HepG2 (cell line): ENCODE measurements around the gene DPYSL3. TPM values are rescaled to one million over a fixed set of nuclear protein-coding genes. Genes with fewer than 3 reads are reported as not detected.

Experiments
- ATAC-seq: fragments of 200-7000 bp; cut with Tn5 transposase; 3 replicates; pipeline ENCODE4 v1.9.1; 2020; ENCODE audit warnings: mild to moderate bottlenecking, moderate library complexity
- BruUV-seq: library from RNA; stranded (reverse); fragments of 400-500 nt; replicated peaks from 2 replicates; lab custom pipeline; 2021; lab: Mats Ljungman, UMichigan
- CTCF ChIA-PET: fragments of 300-600 bp; formaldehyde crosslinking; extraction: SDS; loops from one replicate; lab custom pipeline; 2021; ENCODE audit warnings: low total read pairs, inconsistent platforms, low intra/inter-chr PET ratio; lab: Yijun Ruan, JAX
- POLR2A ChIA-PET: fragments of 350-600 bp; sonication (Branson Sonifier 250); formaldehyde crosslinking; loops from one replicate; lab custom pipeline; 2020; ENCODE audit warnings: antibody characterized with exemption, inconsistent platforms; lab: Yijun Ruan, JAX
- DNase-seq: peaks from one replicate; pipeline ENCODE4 v3.0.0-alpha.2; 2015; ENCODE audit warnings: low spot score
- FAIRE-seq: peaks from 3 replicates; lab custom pipeline; 2011; peaks lifted over from hg19 to GRCh38; lab: Jason Lieb, UNC
- H2AFZ ChIP-seq: one replicate; pipeline ENCODE4 v1.6.1; 2011; ENCODE audit warnings: low read length, inconsistent platforms
- H3K27ac ChIP-seq: fragments of 300-600 bp; 3 replicates; pipeline ENCODE4 v1.8.0; 2011; ENCODE audit warnings: mixed run types, mild to moderate bottlenecking, mixed read lengths, low read length, inconsistent platforms; ENCODE audit not compliant: insufficient read depth; ENCODE audit errors: extremely low read length
- H3K27me3 ChIP-seq, 2 experiments: fragments of 200-600 bp in 1 of 2; 2 replicates in 1 of 2; 3 replicates in 1 of 2; pipeline versions ENCODE4 v1.6.0 to v1.8.0; 2011; ENCODE audit warnings: low read length in 2 of 2, mild to moderate bottlenecking in 2 of 2, moderate library complexity in 2 of 2, inconsistent platforms in 1 of 2; ENCODE audit not compliant: insufficient read depth in 2 of 2, control insufficient read depth in 1 of 2
- H3K36me3 ChIP-seq, 2 experiments: fragments of 200-600 bp in 1 of 2; replicated peaks in 1 of 2; 2 replicates in 1 of 2; 3 replicates in 1 of 2; pipeline versions ENCODE4 v1.5.1 to v1.8.0; 2011; ENCODE audit warnings: low read length in 2 of 2, inconsistent platforms in 1 of 2; ENCODE audit not compliant: insufficient read depth in 2 of 2, control insufficient read depth in 1 of 2
- H3K4me1 ChIP-seq: 2 replicates; pipeline ENCODE4 v1.5.1; 2012; ENCODE audit warnings: low read length, inconsistent platforms; ENCODE audit not compliant: insufficient read depth
- H3K4me2 ChIP-seq: 2 replicates; pipeline ENCODE4 v1.6.0; 2011; ENCODE audit warnings: low read depth, low read length, inconsistent platforms
- H3K4me3 ChIP-seq, 3 experiments: fragments of 200-600 bp in 1 of 3; sonication (generic), shearing (Covaris generic) in 1 of 3; replicated peaks in 1 of 3; 2 replicates each; pipeline ENCODE4 v1.5.1; 2011 to 2016; ENCODE audit warnings: low read length in 3 of 3, inconsistent platforms in 2 of 3, low read depth in 2 of 3, mild to moderate bottlenecking in 2 of 3, control low read depth in 1 of 3, mixed read lengths in 1 of 3; ENCODE audit not compliant: insufficient read depth in 1 of 3
- H3K79me2 ChIP-seq: one replicate; pipeline ENCODE4 v1.6.1; 2011; ENCODE audit warnings: low read length, inconsistent platforms; ENCODE audit not compliant: insufficient read depth
- H3K9ac ChIP-seq: 2 replicates; pipeline ENCODE4 v1.6.0; 2011; ENCODE audit warnings: mild to moderate bottlenecking, low read depth, low read length, inconsistent platforms; ENCODE audit not compliant: insufficient read depth
- H3K9me3 ChIP-seq: 2 replicates; pipeline ENCODE4 v1.5.1; 2012; ENCODE audit warnings: mild to moderate bottlenecking, low read length
- H4K20me1 ChIP-seq: 2 replicates; pipeline ENCODE4 v1.6.0; 2011; ENCODE audit warnings: inconsistent platforms, mild to moderate bottlenecking, low read length, moderate library complexity; ENCODE audit not compliant: insufficient read depth
- CEBPG ChIP-seq: IDR thresholded peaks from 2 replicates; pipeline ENCODE4 v1.6.1; 2016
- E2F1 ChIP-seq: sonication (generic); formaldehyde crosslinking; IDR thresholded peaks from 2 replicates; pipeline ENCODE4 v1.5.0; 2020; ENCODE audit warnings: missing genetic modification reagents
- GTF3A ChIP-seq: sonication (generic); formaldehyde crosslinking; conservative IDR thresholded peaks from 2 replicates; pipeline ENCODE4 v1.4.0; 2020; ENCODE audit warnings: mild to moderate bottlenecking, missing genetic modification reagents
- KDM5B ChIP-seq: sonication (generic); formaldehyde crosslinking; IDR thresholded peaks from 2 replicates; pipeline ENCODE4 v1.4.0; 2020; ENCODE audit warnings: missing genetic modification reagents, mild to moderate bottlenecking, borderline replicate concordance
- KLF16 ChIP-seq, 2 experiments: sonication (generic) in 1 of 2; formaldehyde crosslinking in 1 of 2; IDR thresholded peaks; 2 replicates each; pipeline versions ENCODE4 v1.6.1 to v1.8.0; 2016 to 2023; ENCODE audit warnings: missing genetic modification reagents in 2 of 2, missing compliant biosample characterization in 1 of 2
- MBNL3 ChIP-seq: fragments of 250-450 bp; sonication (Bioruptor Pico); conservative IDR thresholded peaks from 2 replicates; pipeline ENCODE4 v1.8.0; 2022; ENCODE audit warnings: mild to moderate bottlenecking, inconsistent platforms
- NONO ChIP-seq, 2 experiments: fragments of 450-650 bp in 1 of 2; sonication (generic) in 1 of 2; formaldehyde crosslinking in 1 of 2; IDR thresholded peaks in 1 of 2; conservative IDR thresholded peaks in 1 of 2; 2 replicates each; pipeline versions ENCODE4 v1.6.1 to v1.8.0; 2017 to 2022; ENCODE audit warnings: mild to moderate bottlenecking in 1 of 2, missing genetic modification reagents in 1 of 2, moderate library complexity in 1 of 2
- NR3C1 ChIP-seq: sonication (generic); formaldehyde crosslinking; IDR thresholded peaks from 2 replicates; pipeline ENCODE4 v1.4.0; 2020; ENCODE audit warnings: missing genetic modification reagents
- PHF21A ChIP-seq: sonication (generic); formaldehyde crosslinking; IDR thresholded peaks from 2 replicates; pipeline ENCODE4 v1.5.0; 2020; ENCODE audit warnings: mild to moderate bottlenecking, missing genetic modification reagents
- PHF5A ChIP-seq: IDR thresholded peaks from one replicate; pipeline ENCODE4 v1.6.1; 2018; ENCODE audit warnings: low read depth, missing genetic modification reagents; ENCODE audit not compliant: unreplicated experiment
- SMARCC2 ChIP-seq: fragments of 450-650 bp; IDR thresholded peaks from 2 replicates; pipeline ENCODE4 v1.6.1; 2017; ENCODE audit warnings: antibody characterized with exemption, mild to moderate bottlenecking
- SMC3 ChIP-seq: IDR thresholded peaks from 2 replicates; pipeline ENCODE4 v1.6.1; 2011; ENCODE audit warnings: low read length, improper control_type of control experiment
- STAT6 ChIP-seq: sonication (generic); formaldehyde crosslinking; IDR thresholded peaks from 2 replicates; pipeline ENCODE4 v1.4.0; 2020; ENCODE audit warnings: missing genetic modification reagents, mild to moderate bottlenecking, borderline replicate concordance
- TGIF2 ChIP-seq: IDR thresholded peaks from 2 replicates; pipeline ENCODE4 v1.6.1; 2016; ENCODE audit warnings: control low read depth, missing compliant biosample characterization
- USF2 ChIP-seq, 2 experiments: sonication (generic) in 1 of 2; formaldehyde crosslinking in 1 of 2; IDR thresholded peaks; 2 replicates each; pipeline versions ENCODE4 v1.5.1 to v1.6.1; 2011 to 2020; ENCODE audit warnings: borderline replicate concordance in 1 of 2, low read depth in 1 of 2, low read length in 1 of 2, mild to moderate bottlenecking in 1 of 2, missing genetic modification reagents in 1 of 2, moderate library complexity in 1 of 2
- ZNF207 ChIP-seq: fragments of 450-650 bp; IDR thresholded peaks from 2 replicates; pipeline ENCODE4 v1.6.1; 2016; ENCODE audit warnings: antibody characterized with exemption, borderline replicate concordance
- ZNF446 ChIP-seq: sonication (generic); formaldehyde crosslinking; IDR thresholded peaks from 2 replicates; pipeline ENCODE4 v1.5.0; 2020; ENCODE audit warnings: mild to moderate bottlenecking, missing genetic modification reagents
- ZNF660 ChIP-seq: sonication (generic); formaldehyde crosslinking; IDR thresholded peaks from 2 replicates; pipeline ENCODE4 v1.5.1; 2020; ENCODE audit warnings: mild to moderate bottlenecking, low read depth, missing genetic modification reagents, borderline replicate concordance
- ZSCAN29 ChIP-seq: sonication (generic); formaldehyde crosslinking; conservative IDR thresholded peaks from 2 replicates; pipeline ENCODE4 v1.4.0; 2020; ENCODE audit warnings: mild to moderate bottlenecking, missing genetic modification reagents
- WGBS: methylation state at CpG from one replicate; pipeline ENCODE4 v1.1.6; 2017; ENCODE audit warnings: low lambda C conversion rate; 5-methylcytosine and 5-hydroxymethylcytosine counted together
- in situ Hi-C: cut with HindIII; loops from 2 replicates; pipeline ENCODE4 v1.10.0; 2017; ENCODE audit warnings: low pct_unique_long_range_greater_than_20kb; ENCODE audit not compliant: extremely low pct_ligation_motif_present
- intact Hi-C: fragments of 100-400 bp; cut with micrococcal nuclease; formaldehyde crosslinking; loops from one replicate; pipeline ENCODE4 v1.10.0; 2022; ENCODE audit not compliant: unreplicated experiment
- polyA plus RNA-seq, 8 experiments: library from polyadenylated mRNA; depleted of rRNA in 3 of 8; stranded (reverse) in 7 of 8; unstranded in 1 of 8; fragments of >200 nt; fragmentation: Illumina TruSeq in 4 of 8; extraction: Trizol in 4 of 8; gene quantifications; 2 replicates each; pipeline versions ENCODE4 v1.2.1 to v1.2.3, GENCODE V29; 2011 to 2016; ENCODE audit warnings: low read depth in 4 of 8, missing spikeins in 1 of 8, mixed read lengths in 1 of 8; ENCODE audit not compliant: insufficient read depth in 1 of 8
- total RNA-seq, 5 experiments: library from RNA; depleted of rRNA; stranded (reverse); fragments of >200 nt; fragmentation: Illumina TruSeq; extraction: Trizol; gene quantifications; 2 replicates each; pipeline ENCODE4 v1.2.3, GENCODE V29; 2016; ENCODE audit warnings: low read depth in 1 of 5

Gene DPYSL3
- total and polyA plus RNA-seq, 2 of the 13 experiments (the other 11 are each of a cell fraction or from before 2014, with no cell fraction given) = 0.08 to 0.15 TPM

- Histone ChIP-seq H3K9ac (no peak overlapping the region), H3K9me3 (no peaks in the 10 kb centered on the region), H3K36me3 (no peaks in the 10 kb centered on the region), H3K79me2 (no peaks in the 10 kb centered on the region), H3K4me1 (no peaks in the 10 kb centered on the region), H2AFZ (no peak overlapping the region), H3K4me2 (no peak overlapping the region), H3K27me3 (no peaks in the 10 kb centered on the region), H4K20me1 (no peaks in the 10 kb centered on the region), H3K27ac (no peak overlapping the region), H3K4me3 (no peak overlapping the region)
- TF ChIP-seq SMC3 (no peak), SMARCC2 (no peak), ZSCAN29 (CRISPR knock-in tag) (no peak), NR3C1 (no peak), E2F1 (CRISPR knock-in tag) (no peak), KLF16 (CRISPR knock-in tag; IDR thresholded peaks at IDR 0.05) (no peak), ZNF660 (CRISPR knock-in tag) (no peak), PHF21A (CRISPR knock-in tag) (no peak), CEBPG (CRISPR knock-in tag) (no peak), GTF3A (CRISPR knock-in tag) (no peak), KDM5B (CRISPR knock-in tag) (no peak), ZNF207 (no peak), TGIF2 (CRISPR knock-in tag) (no peak), STAT6 (CRISPR knock-in tag) (no peak), ZNF446 (CRISPR knock-in tag) (no peak), MBNL3 (CRISPR knock-in tag) (no peak), PHF5A (CRISPR knock-in tag) (no peak), NONO (IDR thresholded peaks at IDR 0.05) (no peak), NONO (CRISPR knock-in tag; conservative IDR thresholded peaks at IDR 0.05) (no peak), USF2 (IDR thresholded peaks at IDR 0.05; ENCODE audit: low read depth, low read length) (no peak), USF2 (CRISPR knock-in tag; IDR thresholded peaks at IDR 0.05; ENCODE audit: borderline replicate concordance) (no peak)
- DNase-seq (no peak), FAIRE-seq (no peak), ATAC-seq (no peak)
- no TSS peak for BruUV-seq
- in situ Hi-C loops (no loop called here), intact Hi-C loops (no loop called here)
- ChIA-PET CTCF (no interaction called here), POLR2A (no interaction called here)
- 90% methylated on average over 1 of the region's 1 CpG for WGBS
Observed at GRCh38 chr5:147372191-147372590, 137.7 kb downstream of the DPYSL3 start.
